Bronchial epithelial cell (primary cell): ENCODE measurements around the gene RNF43. TPM values are rescaled to one million over a fixed set of nuclear protein-coding genes. Genes with fewer than 3 reads are reported as not detected.

Source experiments
- DNase-seq: peaks from one replicate; pipeline ENCODE4 v3.0.0-alpha.2; 2010; ENCODE audit warnings: low read depth
- FAIRE-seq: peaks from 2 replicates; lab custom pipeline; 2011; peaks lifted over from hg19 to GRCh38; lab: Jason Lieb, UNC
- H3K27me3 ChIP-seq: 2 replicates; pipeline ENCODE4 v1.5.1; 2011; ENCODE audit warnings: low read length; ENCODE audit not compliant: control insufficient read depth, insufficient read depth
- H3K36me3 ChIP-seq: 2 replicates; pipeline ENCODE4 v1.5.1; 2011; ENCODE audit warnings: low read length; ENCODE audit not compliant: control insufficient read depth, insufficient read depth
- H3K4me3 ChIP-seq: 2 replicates; pipeline ENCODE4 v1.5.1; 2011; ENCODE audit warnings: mild to moderate bottlenecking, low read depth, low read length, control low read depth
- total RNA-seq: library from RNA; depleted of rRNA; stranded (reverse); fragments of >200 nt; gene quantifications from 2 replicates; pipeline ENCODE4 v1.2.1, GENCODE V29; 2014
- TF ChIP-seq, protein P1 (sequence below): IDR thresholded peaks from 2 replicates; pipeline ENCODE4 v1.5.1; 2011; ENCODE audit warnings: mild to moderate bottlenecking, moderate library complexity, low read length, control low read depth, inconsistent platforms; ENCODE audit not compliant: insufficient read depth, severe bottlenecking

Gene RNF43
- total RNA-seq, 1 donor from 2014 or later = 7.6 TPM

DNA sequence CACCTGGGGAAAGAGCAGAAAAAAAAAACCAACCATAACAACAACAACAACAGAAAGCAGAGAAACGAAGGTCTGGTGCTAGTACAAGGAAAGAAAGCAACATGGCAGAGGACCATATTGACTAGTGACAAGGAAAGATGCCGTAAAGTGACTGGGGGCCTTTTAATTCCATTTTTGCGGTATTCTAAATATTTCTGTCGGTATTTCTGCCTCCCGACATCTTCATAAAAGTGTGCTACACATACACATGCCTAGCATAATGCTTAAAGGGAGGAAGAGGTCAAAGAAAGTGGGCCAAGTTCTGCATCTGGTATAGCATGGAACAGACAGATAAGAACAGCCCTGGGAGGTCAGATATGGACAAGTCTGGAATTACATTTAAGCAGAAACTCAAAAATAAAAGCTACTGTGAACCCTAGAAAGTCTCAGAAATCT lies 19.5 kb upstream of the RNF43 start:
- H3K27me3 ChIP-seq = peaks cover 2% of the 10 kb centered on the region
- H3K36me3 ChIP-seq = no peaks in the 10 kb centered on the region
- no peak for DNase-seq
- FAIRE-seq = no peak
- TF ChIP-seq, protein P1, sequence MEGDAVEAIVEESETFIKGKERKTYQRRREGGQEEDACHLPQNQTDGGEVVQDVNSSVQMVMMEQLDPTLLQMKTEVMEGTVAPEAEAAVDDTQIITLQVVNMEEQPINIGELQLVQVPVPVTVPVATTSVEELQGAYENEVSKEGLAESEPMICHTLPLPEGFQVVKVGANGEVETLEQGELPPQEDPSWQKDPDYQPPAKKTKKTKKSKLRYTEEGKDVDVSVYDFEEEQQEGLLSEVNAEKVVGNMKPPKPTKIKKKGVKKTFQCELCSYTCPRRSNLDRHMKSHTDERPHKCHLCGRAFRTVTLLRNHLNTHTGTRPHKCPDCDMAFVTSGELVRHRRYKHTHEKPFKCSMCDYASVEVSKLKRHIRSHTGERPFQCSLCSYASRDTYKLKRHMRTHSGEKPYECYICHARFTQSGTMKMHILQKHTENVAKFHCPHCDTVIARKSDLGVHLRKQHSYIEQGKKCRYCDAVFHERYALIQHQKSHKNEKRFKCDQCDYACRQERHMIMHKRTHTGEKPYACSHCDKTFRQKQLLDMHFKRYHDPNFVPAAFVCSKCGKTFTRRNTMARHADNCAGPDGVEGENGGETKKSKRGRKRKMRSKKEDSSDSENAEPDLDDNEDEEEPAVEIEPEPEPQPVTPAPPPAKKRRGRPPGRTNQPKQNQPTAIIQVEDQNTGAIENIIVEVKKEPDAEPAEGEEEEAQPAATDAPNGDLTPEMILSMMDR = no peak
- H3K4me3 ChIP-seq = no peak overlapping the region

DNA sequence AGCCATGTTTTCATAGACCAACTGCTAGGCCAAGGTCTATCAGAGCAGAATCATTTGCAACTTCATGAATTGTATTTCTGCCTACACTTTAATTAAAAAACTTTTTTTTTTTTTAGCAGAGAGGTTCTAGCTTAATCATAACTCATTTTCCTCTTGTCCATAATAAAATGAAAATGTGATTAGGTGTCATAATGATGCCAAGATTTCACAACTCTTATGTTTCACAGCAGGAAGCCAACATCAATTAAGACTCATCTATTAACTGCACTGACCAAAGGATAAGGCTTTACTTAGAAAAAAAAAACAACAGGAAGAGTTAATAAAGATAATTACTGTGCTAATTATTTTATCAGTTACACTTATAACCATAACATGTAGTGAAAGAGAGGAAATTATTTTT lies 18.9 kb upstream of the RNF43 start:
- Histone ChIP-seq H3K4me3 (no peak overlapping the region), H3K27me3 (peaks cover 2% of the 10 kb centered on the region), H3K36me3 (no peaks in the 10 kb centered on the region)
- DNase-seq (no peak), FAIRE-seq (no peak)
- TF ChIP-seq, protein P1 = no peak

DNA sequence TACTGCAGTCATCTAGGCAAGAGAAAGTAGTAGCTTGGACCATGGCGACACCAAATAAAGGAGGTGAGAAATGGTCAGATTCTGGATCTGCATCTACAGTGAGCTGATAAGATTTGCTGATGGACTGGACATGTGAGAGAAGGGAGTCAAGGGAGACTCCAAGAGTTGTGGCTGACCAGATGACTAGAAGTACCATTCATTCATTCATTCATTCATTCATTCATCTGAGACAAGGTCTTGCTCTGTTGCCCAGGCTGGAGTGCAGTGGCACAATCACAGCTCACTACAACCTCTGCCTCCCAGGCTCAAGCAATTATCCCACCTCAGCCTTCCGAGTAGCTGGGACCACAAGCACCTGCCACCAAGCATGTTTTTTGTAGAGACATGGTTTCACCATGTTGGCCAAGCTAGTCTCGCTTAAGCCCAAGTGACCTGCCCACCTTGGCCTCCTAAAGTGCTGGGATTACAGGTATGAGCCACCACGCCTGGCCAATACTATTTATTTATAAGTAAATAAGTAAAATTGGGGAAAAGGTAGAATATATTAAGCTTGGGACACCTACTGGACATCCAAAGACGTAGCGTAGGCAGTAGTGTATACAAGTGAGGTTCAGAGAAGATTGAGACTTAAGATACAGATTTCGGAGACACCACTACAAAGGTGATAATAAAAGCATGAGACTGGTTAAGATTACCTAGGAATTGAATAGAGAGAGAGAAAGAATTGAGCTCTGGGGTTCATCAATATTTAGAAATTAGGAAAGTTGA lies 15.7 kb upstream of the RNF43 start:
- no peak for DNase-seq
- Histone ChIP-seq H3K36me3 (no peaks in the 10 kb centered on the region), H3K27me3 (peaks cover 4% of the 10 kb centered on the region), H3K4me3 (no peak overlapping the region)
- no peak for FAIRE-seq
- TF ChIP-seq, protein P1 = no peak

DNA sequence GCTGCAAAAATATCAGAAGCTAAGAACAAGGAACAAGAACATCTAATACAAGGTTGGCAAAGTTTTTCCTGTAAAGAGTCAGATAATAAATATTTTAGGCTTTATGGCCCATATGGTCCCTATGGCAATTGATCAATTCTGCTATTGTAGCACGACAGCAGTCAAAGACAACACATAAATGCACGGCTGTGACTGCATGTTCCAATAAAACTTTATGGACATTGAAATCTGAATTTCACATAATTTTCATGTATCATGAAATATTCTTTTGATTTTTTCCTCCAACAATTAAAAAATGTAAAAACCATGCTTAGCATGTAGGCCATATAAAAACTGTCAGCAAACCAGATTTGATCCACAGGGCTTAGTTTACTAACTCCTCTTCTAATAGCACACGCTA lies 10.5 kb upstream of the RNF43 start:
- Histone ChIP-seq H3K36me3 (no peaks in the 10 kb centered on the region), H3K4me3 (no peak overlapping the region), H3K27me3 (peaks cover 4% of the 10 kb centered on the region)
- TF ChIP-seq, protein P1 = no peak
- FAIRE-seq (no peak), DNase-seq (no peak)

DNA sequence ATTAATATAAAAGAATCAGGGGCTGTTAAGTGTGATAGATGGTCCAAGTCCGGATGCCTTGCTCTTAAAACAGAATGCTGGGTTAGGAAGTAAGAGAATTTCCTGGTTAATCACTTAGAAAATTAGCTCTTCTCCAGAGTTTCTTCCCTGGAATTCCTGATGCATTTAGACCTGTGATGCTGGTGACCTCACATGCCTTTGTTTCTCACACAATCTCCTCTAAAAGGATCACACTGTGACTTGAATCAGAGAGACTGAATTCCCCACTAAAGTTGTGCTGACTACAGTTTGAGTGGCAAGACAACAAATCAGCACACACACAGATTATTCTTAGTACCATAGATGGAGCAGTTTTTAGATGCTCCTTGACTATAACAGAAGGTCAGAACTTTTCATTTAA lies 4.4 kb upstream of the RNF43 start:
- no peaks in the 10 kb centered on the region for H3K36me3 ChIP-seq
- no peak overlapping the region for H3K4me3 ChIP-seq
- TF ChIP-seq, protein P1 = no peak
- H3K27me3 ChIP-seq = peaks cover 2% of the 10 kb centered on the region
- FAIRE-seq = no peak
- no peak for DNase-seq

DNA sequence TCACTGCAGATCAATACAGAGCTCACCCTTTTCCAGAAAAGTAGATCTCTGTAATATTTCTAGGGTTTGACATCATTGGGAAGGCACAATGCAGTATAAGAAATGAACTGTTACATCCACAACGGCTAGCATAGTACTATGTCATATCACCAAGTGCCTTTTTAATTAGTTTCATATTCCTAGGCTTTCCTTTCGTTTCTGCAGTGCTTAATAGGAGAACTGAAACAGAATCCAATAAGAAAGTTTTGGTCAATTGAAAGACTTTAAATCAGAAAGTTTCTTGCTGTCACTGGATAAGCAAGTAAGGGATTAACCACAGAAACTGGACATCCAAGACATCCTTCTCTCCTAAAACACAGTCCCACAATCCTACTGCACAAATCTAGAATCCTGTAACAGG lies 3.5 kb upstream of the RNF43 start:
- H3K4me3 ChIP-seq = no peak overlapping the region
- TF ChIP-seq, protein P1 = no peak
- H3K27me3 ChIP-seq = peaks cover 2% of the 10 kb centered on the region
- H3K36me3 ChIP-seq = no peaks in the 10 kb centered on the region
- DNase-seq (no peak), FAIRE-seq (no peak)
